ENCODE measurements around the gene ATP2B2.
"Not testable (repeated sequence)": the region's sequence is repeated elsewhere in the genome, so short reads cannot be mapped to it uniquely, and the experiment has no call there.

The ATP2B2 gene

DNA sequence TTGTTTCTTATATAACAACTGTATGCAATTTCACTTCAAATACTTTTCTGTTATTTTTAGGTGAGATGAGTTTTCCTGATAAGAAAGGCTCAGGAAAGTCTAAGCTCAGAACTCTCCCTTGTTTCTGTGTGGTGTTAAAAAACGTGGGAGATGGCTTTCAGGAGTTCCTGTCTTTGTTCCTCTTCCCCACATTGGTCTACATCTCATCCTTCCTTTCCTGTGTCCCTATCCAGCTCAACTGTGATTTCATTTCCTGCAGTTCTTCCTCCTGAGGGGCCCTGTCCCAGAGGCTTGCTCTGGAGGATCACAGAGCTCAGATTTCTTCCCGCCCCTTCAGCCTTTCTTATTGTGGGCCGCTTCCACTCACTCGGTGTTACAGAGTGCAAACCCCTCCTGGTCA lies 195.7 kb downstream of the ATP2B2 start:
- in situ Hi-C loops (cut with MboI; ENCODE audit: low pct_unique_long_range_greater_than_20kb, low sequenced_read_pairs), result no loop called here

GRCh38 chr3:10308678-10309077 lies 196.7 kb downstream of the ATP2B2 start:
- in situ Hi-C loops (cut with MboI; ENCODE audit: low pct_unique_long_range_greater_than_20kb, low sequenced_read_pairs), result no loop called here
- DNase-seq, result no peak

More for the DNA sequence above, 195.7 kb downstream of the ATP2B2 start:
- DNase-seq, result peak; percentile 32

DNA sequence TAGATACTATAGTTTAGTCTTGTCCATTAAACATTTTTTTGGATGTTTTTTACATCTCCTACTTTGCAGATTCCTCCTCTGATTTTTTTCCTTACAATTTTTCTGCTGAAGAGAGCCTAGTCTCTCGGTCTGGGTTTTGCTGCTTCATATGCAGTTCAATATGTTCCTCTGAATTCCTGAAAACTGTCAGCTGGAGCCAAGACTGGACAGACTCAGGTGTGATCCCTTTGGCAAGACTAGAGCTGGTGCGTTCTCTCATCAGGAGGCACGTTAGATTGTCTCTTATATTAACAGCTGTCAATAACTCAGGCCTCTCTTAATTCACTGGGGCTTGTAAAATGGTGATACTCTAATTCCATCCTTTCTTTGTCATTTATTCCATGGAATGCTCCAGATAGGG lies 199.2 kb downstream of the ATP2B2 start:
- no peak for DNase-seq
- in situ Hi-C loops (cut with MboI; ENCODE audit: low pct_unique_long_range_greater_than_20kb, low sequenced_read_pairs), result no loop called here

GRCh38 chr3:10305331-10305902 lies 200.0 kb downstream of the ATP2B2 start:
- in situ Hi-C loops (cut with MboI; ENCODE audit: low pct_unique_long_range_greater_than_20kb, low sequenced_read_pairs), result no loop called here
- no peak for DNase-seq

DNA sequence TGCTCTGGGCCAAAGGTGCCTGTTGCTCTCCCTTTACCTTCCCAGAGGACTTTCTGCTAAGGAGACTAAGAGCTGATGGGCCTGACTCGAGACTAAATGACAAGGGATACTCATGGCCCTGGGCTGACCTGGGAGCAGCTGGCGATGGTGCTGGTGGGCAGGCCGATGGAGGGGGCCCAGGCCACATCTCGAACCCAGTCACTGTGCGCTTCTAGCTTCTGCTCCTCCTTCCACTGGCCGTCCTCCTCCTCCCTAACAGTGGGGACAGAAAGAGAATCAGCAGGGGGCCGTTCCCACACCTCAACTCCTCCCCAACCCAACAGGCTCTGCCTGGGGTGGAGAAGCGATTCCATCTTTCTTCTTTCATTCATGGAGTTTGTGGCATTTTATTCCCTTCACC lies 200.5 kb downstream of the ATP2B2 start:
- in situ Hi-C loops (cut with MboI; ENCODE audit: low pct_unique_long_range_greater_than_20kb, low sequenced_read_pairs), result no loop called here
- DNase-seq, result no peak

GRCh38 chr3:10303785-10304184 lies 201.6 kb downstream of the ATP2B2 start:
- in situ Hi-C loops (cut with MboI; ENCODE audit: low pct_unique_long_range_greater_than_20kb, low sequenced_read_pairs), result no loop called here
- DNase-seq, result no peak

GRCh38 chr3:10303105-10303504 lies 202.3 kb downstream of the ATP2B2 start:
- no peak for DNase-seq
- in situ Hi-C loops (cut with MboI; ENCODE audit: low pct_unique_long_range_greater_than_20kb, low sequenced_read_pairs), result no loop called here

DNA sequence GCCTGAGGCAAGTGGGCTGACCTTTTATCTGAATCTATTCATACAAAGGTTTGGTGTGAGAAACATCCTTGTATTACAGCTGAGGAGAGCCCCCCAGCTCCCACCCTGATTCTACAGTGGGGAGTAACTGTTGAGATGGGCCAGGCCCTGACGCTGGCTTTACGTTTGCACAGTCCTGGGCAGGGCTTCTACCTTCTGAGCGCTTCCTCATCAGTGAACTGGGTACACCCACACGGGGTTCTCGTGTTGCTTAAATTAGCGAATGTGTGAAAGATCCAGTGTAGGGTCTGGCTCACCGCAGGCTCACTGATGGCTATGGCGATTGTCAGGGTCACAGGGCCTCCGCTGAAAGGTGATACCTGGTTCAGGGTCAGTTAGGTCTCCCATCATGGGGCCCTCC lies 205.3 kb downstream of the ATP2B2 start:
- in situ Hi-C loops (cut with MboI; ENCODE audit: low pct_unique_long_range_greater_than_20kb, low sequenced_read_pairs), result no loop called here
- no peak for DNase-seq

- in situ Hi-C loops (cut with MboI; ENCODE audit: low pct_unique_long_range_greater_than_20kb, low sequenced_read_pairs), result no loop called here
- DNase-seq, result peak; percentile 16
These were observed 205.7 kb downstream of the ATP2B2 start for GRCh38 chr3:10299679-10300078.

DNA sequence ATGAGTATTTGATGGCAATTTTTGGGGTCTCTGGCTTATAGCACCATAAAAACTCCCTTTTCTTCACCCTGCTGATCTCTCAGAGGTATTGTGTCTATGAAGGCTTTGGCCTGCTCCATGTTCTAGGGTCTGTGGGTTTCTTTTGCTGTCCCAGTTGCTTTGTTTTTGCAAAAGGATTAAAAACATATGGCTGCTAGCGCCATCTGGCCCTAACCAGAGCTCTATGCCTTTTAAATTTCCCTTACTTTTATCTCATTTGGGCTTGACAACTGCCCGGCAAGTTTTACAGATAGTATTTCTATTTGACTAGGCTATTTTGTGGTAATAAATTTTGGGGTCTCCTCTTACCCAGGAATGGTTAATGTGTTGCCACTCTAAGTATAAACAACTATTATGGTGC lies 206.2 kb downstream of the ATP2B2 start:
- no peak for DNase-seq
- in situ Hi-C loops (cut with MboI; ENCODE audit: low pct_unique_long_range_greater_than_20kb, low sequenced_read_pairs), result no loop called here

- in situ Hi-C loops (cut with MboI; ENCODE audit: low pct_unique_long_range_greater_than_20kb, low sequenced_read_pairs); DNase-seq: not testable (repeated sequence)
These were observed 207.3 kb downstream of the ATP2B2 start for GRCh38 chr3:10298064-10298463.

DNA sequence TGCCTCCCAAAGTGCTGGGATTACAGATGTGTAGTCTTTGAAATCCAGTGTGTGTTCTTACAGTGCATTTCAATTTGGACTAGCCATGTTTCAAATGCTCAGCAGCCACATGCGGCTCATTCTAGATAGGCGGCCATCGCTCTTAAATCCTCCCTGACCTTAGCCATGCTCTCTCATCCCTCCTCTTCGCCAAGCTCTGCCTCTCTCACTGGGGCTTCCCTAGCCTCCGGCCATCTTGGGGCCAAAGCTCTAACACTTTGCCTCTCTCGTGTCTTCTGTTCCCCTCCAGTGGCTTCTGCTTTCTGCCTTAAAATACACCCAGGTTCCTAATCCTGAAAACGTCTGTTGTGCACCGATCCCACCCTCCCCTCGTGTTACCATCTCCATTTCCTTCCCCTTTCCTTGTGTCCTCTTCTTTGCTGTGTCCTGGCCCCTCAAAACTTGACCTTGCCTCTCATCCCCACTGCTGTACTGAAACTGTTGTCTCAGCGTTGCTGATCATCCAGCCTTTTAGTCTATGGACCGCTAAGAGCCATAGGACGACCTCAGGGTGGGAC lies 211.3 kb downstream of the ATP2B2 start:
- in situ Hi-C loops (cut with MboI; ENCODE audit: low pct_unique_long_range_greater_than_20kb, low sequenced_read_pairs), result no loop called here
- DNase-seq, result peak; percentile 78

- in situ Hi-C loops (cut with MboI; ENCODE audit: low pct_unique_long_range_greater_than_20kb, low sequenced_read_pairs), result no loop called here
- peak; percentile 93 for DNase-seq
These were observed 212.6 kb downstream of the ATP2B2 start, which contains the start of gene GHRL for GRCh38 chr3:10292505-10293419. TSS of gene GHRL (minus strand) at chr3:10292947. CDS start at chr3:10290180, 2,767 bp downstream.

- in situ Hi-C loops (cut with MboI; ENCODE audit: low pct_unique_long_range_greater_than_20kb, low sequenced_read_pairs), result no loop called here
- no peak for DNase-seq
These were observed 213.7 kb downstream of the ATP2B2 start for GRCh38 chr3:10291641-10292040.

DNA sequence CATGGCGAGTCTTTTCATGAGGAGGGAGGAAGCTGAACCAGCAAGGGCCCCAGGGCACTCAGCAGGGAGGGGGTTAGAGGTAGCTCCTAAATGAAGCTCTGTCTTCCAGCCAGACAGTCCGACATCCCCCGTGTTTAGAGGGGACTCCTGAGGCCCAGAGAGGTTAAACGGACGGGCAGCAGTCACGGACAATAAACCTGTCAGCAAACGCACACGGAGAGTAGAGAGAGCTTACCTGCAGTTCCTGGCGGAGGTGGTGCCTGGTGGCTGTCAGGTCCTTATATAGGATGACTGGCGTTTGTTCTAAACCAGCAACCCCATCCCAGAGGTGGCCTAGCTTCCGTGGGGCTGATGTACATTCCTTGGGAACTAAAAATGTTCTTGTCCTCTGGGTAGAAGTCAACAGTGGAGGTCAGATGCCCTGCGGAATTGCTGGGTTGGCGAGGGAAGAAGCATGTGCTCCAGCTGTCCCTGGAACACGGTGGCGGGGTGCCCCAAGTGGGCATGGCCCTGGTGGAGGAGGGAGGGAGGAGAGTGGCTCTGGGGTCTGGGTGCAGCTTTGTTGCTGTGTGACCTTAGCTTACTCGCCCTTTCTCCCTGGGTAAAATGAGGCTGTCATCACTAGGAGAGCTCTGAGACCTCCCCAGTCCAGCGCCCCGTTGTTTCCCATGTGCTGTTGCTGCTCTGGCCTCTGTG lies 214.8 kb downstream of the ATP2B2 start:
- no peak for DNase-seq
- in situ Hi-C loops (cut with MboI; ENCODE audit: low pct_unique_long_range_greater_than_20kb, low sequenced_read_pairs), result no loop called here

- DNase-seq, result no peak
- in situ Hi-C loops (cut with MboI; ENCODE audit: low pct_unique_long_range_greater_than_20kb, low sequenced_read_pairs), result no loop called here
These were observed 215.5 kb downstream of the ATP2B2 start for GRCh38 chr3:10289787-10290355.

GRCh38 chr3:10289077-10289476 lies 216.3 kb downstream of the ATP2B2 start:
- no peak for DNase-seq
- in situ Hi-C loops (cut with MboI; ENCODE audit: low pct_unique_long_range_greater_than_20kb, low sequenced_read_pairs), result no loop called here

DNA sequence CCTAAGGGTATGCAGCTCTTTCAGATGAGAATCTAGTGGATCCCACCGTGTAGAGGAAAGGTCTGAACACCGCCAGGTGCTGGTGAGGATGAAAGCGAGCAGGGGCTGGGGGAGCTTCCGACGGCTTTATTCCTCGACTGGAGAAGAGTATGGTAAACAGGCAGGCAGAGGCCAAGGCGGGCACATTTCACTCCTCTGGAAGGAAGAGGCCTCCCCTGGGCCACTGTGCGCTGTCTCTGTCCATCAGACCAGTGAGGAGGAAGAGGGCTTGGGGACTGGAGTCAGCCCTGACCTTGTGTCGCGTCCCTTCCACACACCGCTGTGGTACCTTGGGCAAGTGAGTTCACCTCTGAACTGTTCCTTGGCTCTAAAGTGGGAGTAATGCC lies 216.8 kb downstream of the ATP2B2 start:
- in situ Hi-C loops (cut with MboI; ENCODE audit: low pct_unique_long_range_greater_than_20kb, low sequenced_read_pairs), result no loop called here
- DNase-seq, result no peak

DNA sequence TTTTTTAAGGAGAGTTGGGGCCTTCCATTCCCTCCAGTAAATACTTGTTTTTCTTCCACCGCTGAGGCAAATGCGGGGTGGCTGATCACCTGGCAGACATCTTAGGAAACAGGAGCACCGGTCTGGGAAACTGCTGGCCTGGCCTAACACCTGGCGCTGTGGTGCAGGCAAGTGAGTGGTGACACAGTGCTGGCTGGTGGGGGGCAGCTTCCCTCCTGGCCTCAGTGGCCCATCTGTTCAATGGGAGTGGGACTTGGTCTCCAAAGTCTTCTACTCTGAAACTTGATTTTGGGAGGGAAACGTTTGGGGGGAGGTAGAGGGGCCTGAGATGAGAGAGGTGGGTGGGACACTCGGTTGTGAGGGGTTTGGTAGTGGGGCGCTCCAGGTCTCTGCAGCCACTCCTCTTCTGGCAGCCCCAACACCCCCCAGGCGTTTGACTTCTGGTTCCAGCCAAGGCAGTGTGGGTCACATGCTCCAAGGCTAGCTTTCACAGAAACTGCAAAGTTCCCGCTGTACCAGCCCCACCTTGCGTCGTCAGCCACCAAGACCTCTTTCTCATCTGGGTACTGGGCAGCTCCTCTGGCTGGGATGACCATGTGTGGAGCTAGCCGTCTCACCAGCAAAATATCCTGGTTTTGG lies 217.3 kb downstream of the ATP2B2 start:
- no peak for DNase-seq
- in situ Hi-C loops (cut with MboI; ENCODE audit: low pct_unique_long_range_greater_than_20kb, low sequenced_read_pairs), result no loop called here
